HFFc6 (cell line): ENCODE measurements around the gene THOP1. TPM values are rescaled to one million over a fixed set of nuclear protein-coding genes. Genes with fewer than 3 reads are reported as not detected.

ENCODE experiments used
- DNase-seq: peaks from one replicate; pipeline ENCODE4 v3.0.0-alpha.2; 2018
- H3K27ac Mint-ChIP-seq: 2 replicates; pipeline ENCODE4 v1.8.0; 2020; ENCODE audit warnings: mild to moderate bottlenecking, mixed read lengths
- H3K27me3 Mint-ChIP-seq: 2 replicates; pipeline ENCODE4 v1.8.0; 2021; ENCODE audit warnings: mild to moderate bottlenecking, moderate library complexity, mixed read lengths; ENCODE audit not compliant: insufficient read depth
- H3K36me3 Mint-ChIP-seq: 2 replicates; pipeline ENCODE4 v1.8.0; 2021; ENCODE audit warnings: low read depth, mixed read lengths
- H3K4me1 Mint-ChIP-seq: 2 replicates; pipeline ENCODE4 v1.8.0; 2020; ENCODE audit warnings: low read depth, mixed read lengths
- H3K4me3 Mint-ChIP-seq: 2 replicates; pipeline ENCODE4 v1.8.0; 2020; ENCODE audit warnings: mild to moderate bottlenecking, moderate library complexity, mixed read lengths
- H3K9me3 Mint-ChIP-seq: 2 replicates; pipeline ENCODE4 v1.8.0; 2020; ENCODE audit warnings: mild to moderate bottlenecking, mixed read lengths
- total RNA-seq, 6 experiments: library from RNA; stranded (reverse); fragmentation: NEBNext Ultra II Directional; extraction: Animal tissue kit (Norgen Biotek cat#: 25700); gene quantifications; 2 replicates in 1 of 6; 3 replicates in 5 of 6; pipeline ENCODE4 v1.2.3, GENCODE V29; 2021
- TF ChIP-seq, protein P1 (sequence below): fragments of 200-600 bp; sonication (generic); IDR thresholded peaks from 2 replicates; pipeline ENCODE4 v1.5.0; 2021; ENCODE audit warnings: antibody characterized with exemption, mild to moderate bottlenecking

THOP1 gene
- total RNA-seq, 6 experiments from 2014 or later = 83.7 to 114 (median 94.3) TPM

DNA sequence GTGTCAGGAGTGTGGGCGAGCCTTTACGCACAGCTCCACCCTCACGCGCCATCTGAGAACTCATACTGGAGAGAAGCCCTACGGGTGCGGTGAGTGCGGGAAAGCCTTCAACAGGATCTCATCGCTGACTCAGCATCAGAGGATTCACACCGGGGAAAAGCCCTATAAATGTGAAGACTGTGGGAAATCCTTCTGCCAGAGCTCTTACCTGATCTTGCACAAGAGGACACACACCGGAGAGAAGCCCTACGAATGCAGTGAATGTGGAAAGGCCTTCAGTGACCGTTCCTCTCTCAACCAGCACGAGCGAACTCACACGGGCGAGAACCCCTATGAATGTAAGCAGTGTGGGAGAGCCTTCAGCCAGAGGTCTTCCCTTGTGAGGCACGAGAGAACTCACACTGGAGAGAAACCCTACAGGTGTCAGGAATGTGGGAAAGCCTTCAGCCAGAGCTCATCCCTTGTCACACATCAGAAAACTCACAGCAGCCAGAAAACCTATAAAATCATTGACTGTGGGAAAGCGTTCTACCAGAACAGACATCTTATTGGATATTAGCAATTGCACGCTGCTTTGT lies 49.1 kb downstream of the THOP1 start:
- Mint-ChIP-seq H3K9me3 (peaks cover 95% of the 10 kb centered on the region), H3K27me3 (peaks cover 2% of the 10 kb centered on the region; the same call in 1 of the 2 replicates), H3K27ac (no peak overlapping the region), H3K4me1 (no peaks in the 10 kb centered on the region), H3K4me3 (no peak overlapping the region), H3K36me3 (peaks cover 55% of the 10 kb centered on the region)
- TF ChIP-seq, protein P1, sequence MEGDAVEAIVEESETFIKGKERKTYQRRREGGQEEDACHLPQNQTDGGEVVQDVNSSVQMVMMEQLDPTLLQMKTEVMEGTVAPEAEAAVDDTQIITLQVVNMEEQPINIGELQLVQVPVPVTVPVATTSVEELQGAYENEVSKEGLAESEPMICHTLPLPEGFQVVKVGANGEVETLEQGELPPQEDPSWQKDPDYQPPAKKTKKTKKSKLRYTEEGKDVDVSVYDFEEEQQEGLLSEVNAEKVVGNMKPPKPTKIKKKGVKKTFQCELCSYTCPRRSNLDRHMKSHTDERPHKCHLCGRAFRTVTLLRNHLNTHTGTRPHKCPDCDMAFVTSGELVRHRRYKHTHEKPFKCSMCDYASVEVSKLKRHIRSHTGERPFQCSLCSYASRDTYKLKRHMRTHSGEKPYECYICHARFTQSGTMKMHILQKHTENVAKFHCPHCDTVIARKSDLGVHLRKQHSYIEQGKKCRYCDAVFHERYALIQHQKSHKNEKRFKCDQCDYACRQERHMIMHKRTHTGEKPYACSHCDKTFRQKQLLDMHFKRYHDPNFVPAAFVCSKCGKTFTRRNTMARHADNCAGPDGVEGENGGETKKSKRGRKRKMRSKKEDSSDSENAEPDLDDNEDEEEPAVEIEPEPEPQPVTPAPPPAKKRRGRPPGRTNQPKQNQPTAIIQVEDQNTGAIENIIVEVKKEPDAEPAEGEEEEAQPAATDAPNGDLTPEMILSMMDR = no peak
- DNase-seq = no peak

DNA sequence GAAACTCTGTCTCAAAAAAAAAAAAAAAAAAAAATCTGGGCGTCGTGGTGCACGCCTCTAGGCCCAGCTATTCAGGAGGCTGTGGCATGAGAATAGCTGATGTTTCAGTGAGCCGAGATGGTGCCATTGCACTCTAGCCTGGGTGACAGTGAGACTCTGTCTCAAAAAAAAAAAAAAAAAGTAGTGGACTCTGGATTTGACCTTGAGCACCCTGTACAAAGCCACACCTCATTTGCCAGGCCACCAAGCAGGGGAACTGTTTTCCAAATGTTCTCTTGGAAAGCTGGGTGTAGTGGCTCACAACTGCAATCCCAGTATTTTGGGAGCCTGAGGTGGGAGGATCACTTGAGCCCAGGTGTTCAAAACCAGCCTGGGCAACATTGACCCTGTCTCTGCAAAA lies 52.1 kb downstream of the THOP1 start:
- Mint-ChIP-seq H3K4me1 (peaks cover 4% of the 10 kb centered on the region), H3K36me3 (peaks cover 45% of the 10 kb centered on the region), H3K4me3 (no peak overlapping the region), H3K27me3 (peaks cover 2% of the 10 kb centered on the region; the same call in 1 of the 2 replicates), H3K9me3 (peaks cover 71% of the 10 kb centered on the region), H3K27ac (no peak overlapping the region)
- DNase-seq = no peak
- TF ChIP-seq, protein P1 = no peak

DNA sequence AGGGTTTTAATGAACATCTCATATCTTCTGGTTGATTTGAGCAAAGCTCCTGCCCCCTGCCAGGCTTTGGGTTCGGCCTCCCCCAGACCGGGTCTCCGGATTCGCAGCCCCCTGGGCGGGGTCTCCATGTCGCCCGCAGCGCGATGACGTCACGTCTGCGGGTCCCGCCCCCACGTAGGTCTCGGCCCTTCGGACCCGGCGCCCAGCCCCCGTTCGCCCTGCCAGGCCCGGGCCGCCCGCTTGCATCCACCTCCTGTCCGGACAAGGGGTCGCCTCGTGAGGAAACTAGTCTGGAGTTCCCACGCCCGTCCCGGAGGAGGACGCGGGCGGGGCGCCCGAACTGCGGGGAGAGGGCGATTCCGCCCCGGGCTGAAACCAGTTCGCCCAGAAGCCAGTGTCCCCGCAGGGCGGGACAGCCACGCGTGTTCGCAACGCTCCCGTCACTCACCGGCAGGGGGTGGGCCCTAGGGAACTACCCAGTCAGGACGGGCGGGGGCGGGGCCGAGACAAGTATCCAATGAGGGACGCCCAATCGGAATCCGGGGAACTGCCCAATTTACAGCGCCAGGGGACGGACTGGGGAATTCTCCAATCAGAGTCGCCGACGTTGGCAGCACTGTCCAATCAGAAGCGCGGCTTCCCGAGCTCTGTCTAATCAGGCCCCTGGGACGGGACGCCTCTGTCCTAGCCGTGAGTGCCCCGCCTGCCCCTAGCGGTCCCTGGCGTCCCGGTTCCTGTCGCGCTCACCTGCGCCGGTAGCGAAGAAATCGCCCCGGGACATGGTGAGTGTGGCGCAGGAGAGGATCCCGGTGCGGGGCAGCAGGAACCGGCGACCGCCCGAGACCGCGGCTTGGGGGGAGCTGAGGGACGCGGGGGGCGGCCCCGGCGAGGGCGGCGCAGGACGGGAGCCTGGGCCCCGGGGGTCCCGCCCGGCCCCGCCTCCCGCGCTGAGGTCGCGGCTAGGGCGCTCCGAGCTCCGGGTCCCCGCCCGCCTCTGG lies 55.8 kb downstream of the THOP1 start, which contains the start of gene ZNF555:
Gene ZNF555, plus strand, starts transcription at position 682 of the 998 bp plus-strand sequence. Its CDS starts 98 bp downstream, at position 780.
- peaks cover 39% of the 10 kb centered on the region for H3K36me3 Mint-ChIP-seq
- H3K27ac Mint-ChIP-seq = peak within 1 kb of the TSS; percentile 84
- H3K4me3 Mint-ChIP-seq = peak within 1 kb of the TSS; percentile 89
- peaks cover 7% of the 10 kb centered on the region for H3K4me1 Mint-ChIP-seq
- peaks cover 48% of the 10 kb centered on the region for H3K9me3 Mint-ChIP-seq
- no peaks in the 10 kb centered on the region for H3K27me3 Mint-ChIP-seq
- peak; percentile 99 for DNase-seq
- TF ChIP-seq, protein P1 = peak; percentile 83

DNA sequence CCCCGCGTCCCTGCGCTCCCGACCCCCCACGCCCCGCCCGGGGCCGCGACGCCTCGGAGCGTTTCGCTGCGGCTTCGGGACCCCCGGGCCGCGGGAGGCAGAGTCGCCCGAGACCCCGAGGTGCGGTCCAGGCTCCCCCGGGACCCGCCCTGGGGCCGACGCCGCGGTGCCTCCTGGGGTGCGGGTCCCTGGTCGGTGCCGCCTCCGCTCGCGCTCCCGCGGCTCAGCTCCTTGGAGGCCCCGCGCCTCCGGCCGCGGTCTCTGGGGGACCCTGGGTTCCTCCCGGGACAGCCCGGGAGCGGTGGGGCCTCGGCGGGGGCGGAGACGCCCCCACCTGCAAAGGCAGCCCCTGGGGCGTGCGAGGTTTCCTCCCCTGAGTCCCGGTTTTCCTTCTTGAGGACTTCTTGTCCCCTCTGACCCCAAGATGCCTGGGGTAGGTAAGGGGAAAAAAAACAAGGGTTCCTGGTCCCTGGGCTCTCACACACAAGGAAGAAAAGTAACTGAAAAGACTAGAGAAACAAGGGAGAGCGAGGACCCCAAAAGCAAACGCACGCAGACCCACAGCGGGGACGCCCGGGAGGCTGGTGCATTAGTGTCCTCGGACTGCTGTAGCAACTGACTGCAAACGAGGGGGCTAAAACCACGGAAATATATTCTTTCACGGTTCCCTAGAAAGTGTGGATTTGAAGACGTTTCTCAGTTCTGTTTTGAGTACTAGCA lies 56.7 kb downstream of the THOP1 start:
- Mint-ChIP-seq H3K27ac (peak overlapping the region; percentile 45; the same call in 1 of the 2 replicates), H3K27me3 (no peaks in the 10 kb centered on the region), H3K9me3 (peaks cover 46% of the 10 kb centered on the region), H3K36me3 (peaks cover 39% of the 10 kb centered on the region), H3K4me3 (peak overlapping the region; percentile 88), H3K4me1 (peaks cover 7% of the 10 kb centered on the region)
- DNase-seq = no peak
- TF ChIP-seq, protein P1 = no peak

DNA sequence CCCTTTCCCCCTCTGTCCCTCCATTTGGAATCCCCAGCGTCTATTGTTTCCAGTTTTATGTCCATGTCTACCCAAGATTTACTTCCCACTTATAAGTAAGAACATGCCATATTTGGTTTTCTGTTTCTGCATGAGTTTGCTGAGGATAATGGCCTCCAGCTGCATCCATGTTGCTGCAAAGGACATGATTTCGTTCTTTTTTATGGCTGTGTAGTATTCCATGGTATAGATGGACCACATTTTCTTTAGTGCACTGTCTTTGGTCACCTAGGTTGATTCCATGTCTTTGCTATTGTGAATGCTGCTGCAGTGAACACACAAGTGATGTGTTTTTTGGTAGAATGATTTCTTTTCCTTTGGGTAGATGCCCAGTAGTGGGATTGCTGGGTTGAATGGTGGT lies 59.8 kb downstream of the THOP1 start:
- H3K36me3 Mint-ChIP-seq = peaks cover 51% of the 10 kb centered on the region
- H3K27ac Mint-ChIP-seq = no peak overlapping the region
- no peak overlapping the region for H3K4me3 Mint-ChIP-seq
- no peak for DNase-seq
- H3K4me1 Mint-ChIP-seq = peaks cover 7% of the 10 kb centered on the region
- TF ChIP-seq, protein P1 = no peak
- H3K27me3 Mint-ChIP-seq = no peaks in the 10 kb centered on the region
- peaks cover 50% of the 10 kb centered on the region for H3K9me3 Mint-ChIP-seq
